K562 (cell line): ENCODE results near the gene HOXA10.

Source experiments
- CTBP1 ChIP-seq: fragments of 450-650 bp; IDR thresholded peaks from 2 replicates; pipeline ENCODE4 v1.6.1; 2016; ENCODE audit warnings: borderline replicate concordance
- HOMEZ ChIP-seq: fragments of 250-450 bp; sonication (Bioruptor Pico); IDR thresholded peaks from 2 replicates; pipeline ENCODE4 v1.4.0; 2020; ENCODE audit warnings: mild to moderate bottlenecking, moderate library complexity
- MXI1 ChIP-seq: IDR thresholded peaks from 2 replicates; pipeline ENCODE4 v1.6.1; 2011; ENCODE audit warnings: low read depth, mild to moderate bottlenecking, improper control_type of control experiment, low read length
- POLR2A ChIP-seq: fragments of 450-650 bp; conservative IDR thresholded peaks from 2 replicates; pipeline ENCODE4 v1.6.1; 2016

GRCh38 chr7:27152816-27153442, 21.2 kb downstream of the HOXA10 start:
- no peak for TF ChIP-seq HOMEZ
- TF ChIP-seq CTBP1 = no peak
- no peak for TF ChIP-seq MXI1
- no peak for TF ChIP-seq POLR2A
